CD14-positive monocyte (primary cell): ENCODE results near the gene GPR42. TPM values are rescaled to one million over a fixed set of nuclear protein-coding genes. Genes with fewer than 3 reads are reported as not detected.

Experiments
- DNase-seq, 3 donors: peaks; one replicate each; pipeline ENCODE4 v3.0.0-alpha.2; 2011 to 2022
- H2AFZ ChIP-seq: 2 replicates; pipeline ENCODE4 v1.6.0; 2012; ENCODE audit warnings: mild to moderate bottlenecking, low read depth, low read length, inconsistent platforms; ENCODE audit not compliant: insufficient read depth, poor library complexity, severe bottlenecking
- H3K27ac ChIP-seq, 2 donors: 1 replicate in 1 of 2; 2 replicates in 1 of 2; pipeline ENCODE4 v1.5.1; 2012 to 2013; ENCODE audit warnings: low read length in 2 of 2, control low read depth in 1 of 2, inconsistent platforms in 1 of 2, low read depth in 1 of 2, mild to moderate bottlenecking in 1 of 2
- H3K27me3 ChIP-seq, 2 donors: one replicate each; pipeline versions ENCODE4 v1.6.0 to v1.6.1; 2011 to 2013; ENCODE audit warnings: low read length in 2 of 2; ENCODE audit not compliant: control insufficient read depth in 2 of 2, insufficient read depth in 2 of 2
- H3K36me3 ChIP-seq, 2 donors: replicated peaks in 1 of 2; 1 replicate in 1 of 2; 2 replicates in 1 of 2; pipeline versions ENCODE4 v1.5.1 to v1.6.1; 2012 to 2013; ENCODE audit warnings: low read length in 2 of 2, control low read depth in 1 of 2, inconsistent platforms in 1 of 2, mild to moderate bottlenecking in 1 of 2; ENCODE audit not compliant: insufficient read depth in 2 of 2, control insufficient read depth in 1 of 2
- H3K4me1 ChIP-seq, 2 donors: 1 replicate in 1 of 2; 2 replicates in 1 of 2; pipeline versions ENCODE4 v1.5.1 to v1.6.1; 2012 to 2013; ENCODE audit warnings: low read length in 2 of 2, control low read depth in 1 of 2, inconsistent platforms in 1 of 2, mild to moderate bottlenecking in 1 of 2, moderate library complexity in 1 of 2; ENCODE audit not compliant: insufficient read depth in 2 of 2, control insufficient read depth in 1 of 2
- H3K4me2 ChIP-seq: replicated peaks from 2 replicates; pipeline ENCODE3; 2012; ENCODE audit warnings: low read length, moderate library complexity, mild to moderate bottlenecking; ENCODE audit not compliant: poor library complexity, severe bottlenecking; ENCODE audit errors: extremely low read depth
- H3K4me3 ChIP-seq, 3 experiments: fragments of 200-600 bp in 1 of 3; sonication (generic) in 1 of 3; replicated peaks in 1 of 3; 1 replicate in 2 of 3; 2 replicates in 1 of 3; pipeline ENCODE4 v1.5.1; 2011 to 2013; ENCODE audit warnings: low read length in 3 of 3, mild to moderate bottlenecking in 3 of 3, control low read depth in 2 of 3, low read depth in 2 of 3, inconsistent platforms in 1 of 3, moderate library complexity in 1 of 3
- H3K79me2 ChIP-seq: 2 replicates; pipeline ENCODE4 v1.6.0; 2012; ENCODE audit warnings: mild to moderate bottlenecking, control low read depth, inconsistent platforms, low read length, moderate library complexity; ENCODE audit not compliant: insufficient read depth
- H3K9ac ChIP-seq: 2 replicates; pipeline ENCODE4 v1.6.0; 2017; ENCODE audit warnings: low read length, mild to moderate bottlenecking; ENCODE audit not compliant: insufficient read depth, poor library complexity, severe bottlenecking
- H3K9me3 ChIP-seq, 2 donors: replicated peaks in 1 of 2; 1 replicate in 1 of 2; 2 replicates in 1 of 2; pipeline versions ENCODE4 v1.5.1 to v1.6.1; 2012 to 2013; ENCODE audit warnings: low read length in 2 of 2, control low read depth in 1 of 2; ENCODE audit not compliant: control insufficient read depth in 1 of 2, insufficient read depth in 1 of 2
- H4K20me1 ChIP-seq: 2 replicates; pipeline ENCODE4 v1.6.0; 2012; ENCODE audit warnings: mild to moderate bottlenecking, low read length, control low read depth, moderate library complexity; ENCODE audit not compliant: insufficient read depth
- H3K27ac Mint-ChIP-seq, 7 donors: one replicate each; pipeline ENCODE4 v1.8.0; 2020; ENCODE audit warnings: mild to moderate bottlenecking in 7 of 7, mixed read lengths in 7 of 7, moderate library complexity in 6 of 7, inconsistent platforms in 2 of 7
- H3K27me3 Mint-ChIP-seq, 3 donors: one replicate each; pipeline ENCODE4 v1.8.0; 2021 to 2022; ENCODE audit warnings: low read depth in 3 of 3, mild to moderate bottlenecking in 3 of 3, mixed read lengths in 3 of 3, moderate library complexity in 3 of 3, inconsistent platforms in 1 of 3
- H3K36me3 Mint-ChIP-seq, 2 donors: one replicate each; pipeline ENCODE4 v1.8.0; 2020; ENCODE audit warnings: mixed read lengths in 2 of 2, inconsistent platforms in 1 of 2, mild to moderate bottlenecking in 1 of 2
- H3K4me1 Mint-ChIP-seq: one replicate; pipeline ENCODE4 v1.8.0; 2020; ENCODE audit warnings: mild to moderate bottlenecking, mixed read lengths
- H3K4me3 Mint-ChIP-seq, 2 donors: one replicate each; pipeline ENCODE4 v1.8.0; 2020; ENCODE audit warnings: mild to moderate bottlenecking in 2 of 2, mixed read lengths in 2 of 2, moderate library complexity in 1 of 2
- H3K9me3 Mint-ChIP-seq, 7 donors: one replicate each; pipeline ENCODE4 v1.8.0; 2020 to 2022; ENCODE audit warnings: mixed read lengths in 7 of 7, mild to moderate bottlenecking in 6 of 7, moderate library complexity in 6 of 7, inconsistent platforms in 2 of 7
- CTCF ChIP-seq: fragments of 200-600 bp; IDR thresholded peaks from one replicate; pipeline ENCODE4 v1.8.0; 2022; ENCODE audit warnings: antibody characterized with exemption, mild to moderate bottlenecking
- WGBS: methylation state at CpG from one replicate; pipeline ENCODE4 v1.1.5; 2013; ENCODE audit warnings: missing lambda C conversion rate; ENCODE audit not compliant: insufficient coverage; 5-methylcytosine and 5-hydroxymethylcytosine counted together
- intact Hi-C, 2 donors: fragments of 100-400 bp; cut with micrococcal nuclease; formaldehyde crosslinking; loops; one replicate each; pipeline versions ENCODE4 v1.15.0 to v1.15.1; 2023
- polyA plus RNA-seq, 3 donors: library from polyadenylated mRNA; depleted of rRNA in 1 of 3; unstranded in 2 of 3; stranded (reverse) in 1 of 3; fragments of 300-500 nt in 2 of 3; fragments of >200 nt in 1 of 3; fragmentation: Illumina TruSeq in 2 of 3; gene quantifications; 1 replicate in 2 of 3; 2 replicates in 1 of 3; pipeline ENCODE4 v1.2.3, GENCODE V29; 2012 to 2021

Gene GPR42
- polyA plus RNA-seq, 3 donors: 0.17 to 2.9 TPM; not detected in 1

DNA sequence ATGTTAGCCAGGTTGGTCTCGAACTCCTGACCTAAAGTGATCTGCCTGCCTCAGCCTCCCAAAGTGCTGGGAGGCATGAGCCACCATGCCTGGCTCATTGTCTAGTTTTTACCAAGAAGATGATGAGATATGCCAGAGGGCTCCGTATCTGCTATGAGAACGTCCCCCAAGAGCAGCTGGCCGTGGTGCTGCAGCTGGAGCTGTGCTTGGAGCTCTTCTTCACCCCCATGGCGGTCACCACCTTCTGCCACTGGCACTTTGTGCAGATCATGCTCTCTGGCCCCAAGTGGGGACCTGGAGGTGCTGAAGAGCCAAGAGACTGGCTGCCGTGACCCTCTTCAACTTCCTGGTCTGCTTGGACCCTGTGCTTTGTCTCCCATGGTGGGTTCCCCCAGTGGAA, 36.8 kb downstream of the GPR42 start:
- Histone ChIP-seq H3K36me3 (no peaks in the 10 kb centered on the region), H3K4me3 (no peak overlapping the region), H3K9me3 (no peaks in the 10 kb centered on the region), H2AFZ (no peak overlapping the region), H3K27me3 (peaks cover 0 to 4% of the 10 kb centered on the region in 2 donors), H3K9ac (no peak overlapping the region), H3K4me2 (no peak overlapping the region), H4K20me1 (no peaks in the 10 kb centered on the region), H3K79me2 (no peaks in the 10 kb centered on the region), H3K27ac (no peak overlapping the region), H3K4me1 (no peaks in the 10 kb centered on the region)
- Mint-ChIP-seq H3K27ac (no peak overlapping the region), H3K4me3 (no peak overlapping the region), H3K36me3 (peaks cover 0 to 1% of the 10 kb centered on the region in 2 donors), H3K27me3 (peaks cover 4 to 20% (median 10%) of the 10 kb centered on the region in 3 donors), H3K4me1 (peaks cover 9% of the 10 kb centered on the region), H3K9me3 (peaks cover 0 to 4% (median 0%) of the 10 kb centered on the region in 7 donors)
- 91% methylated on average over 6 of the region's 6 CpGs for WGBS
- no peak for DNase-seq
- intact Hi-C loops: no loop called here
- TF ChIP-seq CTCF: no peak

DNA sequence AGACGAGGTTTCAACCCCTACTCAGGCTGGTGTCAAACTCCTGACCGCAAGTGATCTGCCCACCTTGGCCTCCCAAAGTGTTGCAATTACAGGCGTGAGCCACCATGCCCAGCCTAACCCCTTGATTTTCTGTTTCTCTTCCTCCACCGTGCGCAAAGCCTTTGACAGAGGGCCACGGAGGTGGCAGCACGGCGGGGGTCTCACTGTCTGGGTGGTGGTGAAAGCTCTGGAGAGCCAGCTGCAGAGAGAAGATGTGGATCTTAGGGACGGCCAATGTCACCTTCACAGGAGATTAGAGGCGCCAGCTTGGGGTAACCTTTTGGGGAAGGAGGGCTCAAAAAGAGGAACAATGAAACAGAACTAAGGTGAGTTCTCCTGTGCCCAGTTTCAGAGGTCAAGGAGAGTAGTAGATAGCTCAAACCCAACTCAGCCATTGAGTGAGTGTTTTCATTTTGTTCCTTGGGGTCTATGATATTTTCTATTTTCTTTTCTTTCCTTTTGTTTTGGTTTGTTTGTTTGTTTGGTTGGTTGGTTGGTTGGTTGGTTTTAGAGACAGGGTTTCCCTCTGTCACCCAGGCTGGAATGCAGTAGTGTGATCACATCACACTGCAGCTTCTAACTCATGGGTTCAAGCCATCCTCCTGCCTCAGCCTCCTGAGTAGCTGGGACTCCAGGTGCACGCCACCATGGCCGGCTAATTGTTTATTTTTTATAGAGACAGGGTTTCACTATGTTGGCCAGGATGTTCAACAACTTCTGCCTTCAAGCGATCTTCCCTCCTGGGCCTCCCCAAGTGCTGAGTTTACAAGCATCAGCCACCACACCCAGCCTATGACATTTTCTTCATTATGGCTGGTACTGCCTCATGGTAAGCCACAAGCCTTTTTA, 37.7 kb downstream of the GPR42 start:
- no peaks in the 10 kb centered on the region for H3K79me2 ChIP-seq
- peaks cover 0 to 4% of the 10 kb centered on the region in 2 donors for H3K27me3 ChIP-seq
- WGBS: 76% methylated on average over 6 of the region's 13 CpGs
- H4K20me1 ChIP-seq: no peaks in the 10 kb centered on the region
- H3K4me3 ChIP-seq: no peak overlapping the region
- no peak overlapping the region for H3K4me2 ChIP-seq
- H3K9ac ChIP-seq: no peak overlapping the region
- intact Hi-C loops: no loop called here
- Mint-ChIP-seq H3K36me3 (peaks cover 0 to 1% of the 10 kb centered on the region in 2 donors), H3K4me1 (peaks cover 9% of the 10 kb centered on the region), H3K27ac (peak overlapping the region in 2 of 7 donors; percentile 21 to 75), H3K27me3 (peaks cover 4 to 20% (median 10%) of the 10 kb centered on the region in 3 donors), H3K9me3 (peaks cover 0 to 4% (median 0%) of the 10 kb centered on the region in 7 donors), H3K4me3 (no peak overlapping the region)
- H3K27ac ChIP-seq: no peak overlapping the region
- TF ChIP-seq CTCF: no peak
- H2AFZ ChIP-seq: no peak overlapping the region
- H3K4me1 ChIP-seq: no peaks in the 10 kb centered on the region
- H3K36me3 ChIP-seq: no peaks in the 10 kb centered on the region
- DNase-seq: no peak
- H3K9me3 ChIP-seq: no peaks in the 10 kb centered on the region
